Measurements from ENCODE around the gene DNAH1.

The DNAH1 gene

GRCh38 chr3:52447512-52448355 lies 131.6 kb downstream of the DNAH1 start:
- no peak for DNase-seq (ENCODE audit: extremely low read depth, low read depth)
- TF ChIP-seq CTCF (IDR thresholded peaks at IDR 0.05; ENCODE audit: low read depth, low read length) = no peak

Measured in AG09319 (cell line).